ENCODE results near the gene DNAJB13. TPM values are rescaled to one million over a fixed set of nuclear protein-coding genes. Genes with fewer than 3 reads are reported as not detected.

DNAJB13 gene
- total and polyA plus RNA-seq, 2 of the 13 experiments (the other 11 are each of a cell fraction or from before 2014, with no cell fraction given), result 2.3 TPM; not detected in 1

GRCh38 chr11:73957654-73958361, 7.0 kb downstream of the DNAJB13 start:
- Histone ChIP-seq H3K4me3 (replicated peaks in 1 of 3; ENCODE audit: insufficient read depth in 1 of 3, low read depth in 2 of 3, low read length in 3 of 3) (no peak overlapping the region), H3K27me3 (ENCODE audit: control insufficient read depth in 1 of 2, insufficient read depth in 2 of 2, low read length in 2 of 2) (no peaks in the 10 kb centered on the region; a peak in 1 of 5 replicates), H4K20me1 (ENCODE audit: insufficient read depth, low read length) (no peaks in the 10 kb centered on the region), H3K36me3 (replicated peaks in 1 of 2; ENCODE audit: control insufficient read depth in 1 of 2, insufficient read depth in 2 of 2, low read length in 2 of 2) (no peaks in the 10 kb centered on the region), H3K9me3 (ENCODE audit: low read length) (no peaks in the 10 kb centered on the region), H2AFZ (ENCODE audit: low read length) (no peak overlapping the region), H3K79me2 (ENCODE audit: insufficient read depth, low read length) (peaks cover under 1% of the 10 kb centered on the region), H3K4me1 (ENCODE audit: insufficient read depth, low read length) (peaks cover 36% of the 10 kb centered on the region), H3K9ac (ENCODE audit: insufficient read depth, low read depth, low read length) (no peak overlapping the region), H3K27ac (ENCODE audit: extremely low read length, insufficient read depth, low read length) (no peak overlapping the region), H3K4me2 (ENCODE audit: low read depth, low read length) (no peak overlapping the region)
- BruUV-seq (replicated peaks), result no TSS peak
- intact Hi-C loops (cut with micrococcal nuclease; ENCODE audit: unreplicated experiment) (no loop called here), in situ Hi-C loops (cut with HindIII; ENCODE audit: extremely low pct_ligation_motif_present, low pct_unique_long_range_greater_than_20kb) (loop anchor here (25.0 kb wide), 1 partner anchor 204 kb away; the partner anchor contains the start of genes C2CD3 and PPME1)
- 89% methylated on average over 20 of the region's 25 CpGs for WGBS (ENCODE audit: low lambda C conversion rate)
- DNase-seq (ENCODE audit: low spot score), result no peak
- no peak for ATAC-seq
- ChIA-PET POLR2A (no interaction called here), CTCF (ENCODE audit: low intra/inter-chr PET ratio, low total read pairs) (no interaction called here)
- FAIRE-seq, result no peak
- TF ChIP-seq ZNF10 (CRISPR knock-in tag; IDR thresholded peaks at IDR 0.05; ENCODE audit: borderline replicate concordance, low read depth) (no peak), ZNF18 (CRISPR knock-in tag; IDR thresholded peaks at IDR 0.05; ENCODE audit: insufficient replicate concordance) (no peak), ZNF17 (CRISPR knock-in tag; IDR thresholded peaks at IDR 0.05) (no peak), ZNF101 (CRISPR knock-in tag; IDR thresholded peaks at IDR 0.05; ENCODE audit: borderline replicate concordance, low read depth) (no peak), CCDC6 (CRISPR knock-in tag; IDR thresholded peaks at IDR 0.05) (no peak), NKX3-1 (CRISPR knock-in tag; IDR thresholded peaks at IDR 0.05) (no peak), ZNF589 (CRISPR knock-in tag; conservative IDR thresholded peaks at IDR 0.05) (no peak), ELF1 (CRISPR knock-in tag; IDR thresholded peaks at IDR 0.05) (no peak), ZFP41 (CRISPR knock-in tag; IDR thresholded peaks at IDR 0.05; ENCODE audit: borderline replicate concordance) (no peak), ZNF780A (CRISPR knock-in tag; IDR thresholded peaks at IDR 0.05) (no peak), MXD4 (CRISPR knock-in tag; IDR thresholded peaks at IDR 0.05) (no peak), HNF1B (CRISPR knock-in tag; IDR thresholded peaks at IDR 0.05) (no peak), ZNF609 (CRISPR knock-in tag; IDR thresholded peaks at IDR 0.05; ENCODE audit: borderline replicate concordance) (no peak), NONO (IDR thresholded peaks at IDR 0.05) (no peak), NONO (CRISPR knock-in tag; conservative IDR thresholded peaks at IDR 0.05) (no peak), ZNF850 (CRISPR knock-in tag; conservative IDR thresholded peaks at IDR 0.05) (no peak), PHF8 (CRISPR knock-in tag; IDR thresholded peaks at IDR 0.05) (no peak)

All from HepG2 (cell line).